ENCODE data around the gene ZMIZ2. TPM values are rescaled to one million over a fixed set of nuclear protein-coding genes. Genes with fewer than 3 reads are reported as not detected.
A peak's percentile ranks its signal among the peaks of the same experiment; 100 is the strongest.

The ZMIZ2 gene
- total RNA-seq, 1 experiment from 2014 or later, result 7.9 TPM

GRCh38 chr7:44757739-44758138, 9.1 kb downstream of the ZMIZ2 start:
- no peak for DNase-seq (ENCODE audit: low read depth)

DNA sequence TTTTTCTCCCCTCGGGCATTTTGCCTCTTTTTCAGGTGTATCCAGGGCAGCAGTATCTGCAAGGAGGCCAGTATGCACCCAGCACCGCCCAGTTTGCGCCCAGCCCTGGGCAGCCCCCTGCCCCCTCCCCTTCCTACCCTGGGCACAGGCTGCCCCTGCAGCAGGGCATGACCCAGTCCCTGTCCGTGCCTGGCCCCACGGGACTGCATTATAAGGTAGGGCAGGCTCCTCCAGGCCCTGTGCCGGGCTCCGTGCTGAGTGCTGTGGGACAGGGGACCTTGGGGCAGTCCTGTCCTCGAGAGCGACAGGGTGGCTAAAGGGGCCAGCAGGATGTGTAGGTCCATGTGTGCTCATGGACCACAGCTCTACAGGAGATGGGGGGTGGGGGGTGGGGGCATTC, 10.6 kb downstream of the ZMIZ2 start:
- DNase-seq (ENCODE audit: low read depth), result no peak

- DNase-seq (ENCODE audit: low read depth), result no peak
Observed at GRCh38 chr7:44760034-44760580, 11.5 kb downstream of the ZMIZ2 start.

GRCh38 chr7:44761207-44762161, 12.8 kb downstream of the ZMIZ2 start:
- DNase-seq (ENCODE audit: low read depth), result no peak

GRCh38 chr7:44762300-44762699, 13.7 kb downstream of the ZMIZ2 start:
- no peak for DNase-seq (ENCODE audit: low read depth)

- DNase-seq (ENCODE audit: low read depth), result no peak
Observed at GRCh38 chr7:44762726-44763522, 14.3 kb downstream of the ZMIZ2 start.

DNA sequence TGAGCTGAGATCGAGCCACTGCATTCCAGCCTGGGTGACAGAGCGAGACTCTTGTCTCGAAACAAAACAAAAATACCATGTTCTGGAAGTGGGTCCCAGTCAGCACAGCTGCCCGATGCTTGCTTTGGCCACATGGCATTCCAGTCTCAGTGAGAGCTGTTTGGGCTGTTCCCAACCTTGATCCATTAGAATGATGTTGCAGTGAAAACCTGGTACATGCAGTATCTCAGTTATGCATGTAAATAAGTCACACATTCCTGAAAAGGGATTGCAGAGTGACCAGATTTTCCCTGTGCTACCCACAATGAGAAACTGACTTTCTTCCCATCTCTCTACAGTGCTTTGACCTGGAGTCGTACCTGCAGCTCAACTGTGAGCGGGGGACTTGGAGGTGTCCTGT, 15.4 kb downstream of the ZMIZ2 start:
- DNase-seq (ENCODE audit: low read depth), result no peak

- no peak for DNase-seq (ENCODE audit: low read depth)
Observed at GRCh38 chr7:44764665-44765578, 16.3 kb downstream of the ZMIZ2 start.

- DNase-seq (ENCODE audit: low read depth), result no peak
Observed at GRCh38 chr7:44765579-44766415, 17.1 kb downstream of the ZMIZ2 start.

GRCh38 chr7:44766416-44766801, 17.8 kb downstream of the ZMIZ2 start:
- DNase-seq (ENCODE audit: low read depth), result no peak

DNA sequence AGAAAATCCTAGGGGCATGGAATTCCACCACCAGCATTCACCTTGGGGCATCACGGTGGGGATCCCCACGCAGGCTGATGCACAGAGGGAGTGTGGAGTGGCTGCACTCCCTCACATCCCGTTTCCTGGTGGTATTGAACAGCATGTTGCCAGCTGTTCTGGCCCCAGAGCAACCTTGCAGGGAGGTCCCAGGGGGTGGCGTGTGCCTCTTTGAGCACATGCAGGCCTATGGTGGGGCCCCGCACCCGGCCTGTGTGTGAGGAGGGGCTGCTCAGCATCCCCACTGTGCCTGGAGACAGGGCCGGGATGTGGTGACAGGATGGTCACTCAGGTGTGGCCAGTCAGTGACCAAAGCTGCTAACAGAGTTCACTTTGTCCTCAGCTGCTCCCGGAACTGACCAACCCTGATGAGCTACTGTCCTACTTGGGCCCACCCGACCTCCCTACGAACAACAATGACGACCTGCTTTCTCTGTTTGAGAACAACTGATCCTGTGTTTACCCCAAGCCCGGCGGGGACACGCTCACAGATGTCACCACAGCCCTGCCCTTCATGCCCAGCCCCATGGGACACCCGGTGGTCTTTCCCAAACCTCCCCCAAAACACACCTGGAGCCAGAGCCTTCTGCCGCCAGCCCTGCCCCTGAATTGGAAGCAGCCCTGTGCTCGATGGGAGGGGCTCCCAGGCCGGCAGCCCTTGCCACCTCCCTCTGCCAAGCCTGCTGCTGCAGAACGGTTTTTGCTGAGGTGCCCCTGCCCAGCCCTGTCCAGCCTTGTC, 18.7 kb downstream of the ZMIZ2 start:
- DNase-seq (ENCODE audit: low read depth), result no peak

- no peak for DNase-seq (ENCODE audit: low read depth)
Observed at GRCh38 chr7:44767912-44768627, 19.4 kb downstream of the ZMIZ2 start.

DNA sequence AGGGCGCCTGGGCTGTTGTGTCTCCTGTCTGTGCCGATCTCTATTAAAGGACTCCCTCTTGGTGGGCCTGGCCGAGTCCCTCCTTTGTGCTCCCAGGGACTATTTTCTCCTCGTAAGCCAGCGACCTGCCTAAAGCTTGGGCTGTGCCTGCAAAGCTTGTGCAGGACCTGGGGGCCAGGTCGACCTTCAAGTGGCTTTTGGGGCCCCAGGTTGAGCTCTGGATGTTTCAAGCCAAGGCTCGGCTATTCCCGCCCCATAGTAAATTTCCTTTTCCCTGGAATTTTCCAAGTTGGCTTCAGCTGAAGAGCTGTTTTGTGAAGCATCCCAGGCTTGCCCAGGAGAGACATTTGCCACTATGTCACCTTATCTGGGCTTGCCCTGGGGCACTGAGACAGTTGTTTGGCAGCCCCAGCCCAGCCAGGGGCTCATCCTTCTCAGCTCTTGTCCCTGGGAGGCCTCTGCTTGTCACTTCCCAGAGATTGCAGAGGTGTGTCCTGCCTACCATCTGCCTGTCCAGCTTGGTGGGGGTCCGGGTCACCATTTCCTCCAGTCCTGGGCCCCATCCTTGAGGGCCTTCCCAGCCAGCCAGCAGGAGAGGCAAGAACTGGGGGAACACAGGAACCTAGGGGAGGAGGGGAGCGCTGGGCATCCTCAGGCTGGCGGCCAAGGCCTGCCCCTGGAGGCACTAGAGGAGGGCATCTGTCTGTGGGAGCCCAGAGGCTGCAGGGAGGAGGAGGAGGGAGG, 20.2 kb downstream of the ZMIZ2 start:
- DNase-seq (ENCODE audit: low read depth), result no peak

DNA sequence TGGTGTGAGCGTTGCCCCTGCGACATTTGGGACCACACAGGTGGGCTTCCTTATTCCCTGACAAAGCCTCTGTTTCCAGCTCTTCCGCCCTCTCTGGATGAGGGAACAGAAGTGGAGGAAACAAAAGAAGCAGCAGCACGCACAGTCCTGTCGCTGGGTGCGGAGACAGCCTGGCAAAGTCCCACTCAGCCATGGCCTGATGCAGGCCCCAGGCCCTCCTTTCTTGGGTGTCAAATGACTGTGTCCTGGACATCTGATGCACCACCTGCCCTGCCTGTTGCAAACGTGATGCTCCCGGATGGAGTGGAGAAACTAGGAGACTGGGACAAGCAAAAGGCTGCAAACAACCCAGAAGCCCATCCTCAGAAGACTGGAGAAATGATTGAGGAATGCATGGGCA, 20.7 kb downstream of the ZMIZ2 start:
- no peak for DNase-seq (ENCODE audit: low read depth)

- DNase-seq (ENCODE audit: low read depth), result peak; percentile 63
Observed at GRCh38 chr7:44769776-44770294, 21.2 kb downstream of the ZMIZ2 start.

- DNase-seq (ENCODE audit: low read depth), result no peak
Observed at GRCh38 chr7:44771358-44771757, 22.7 kb downstream of the ZMIZ2 start.

DNA sequence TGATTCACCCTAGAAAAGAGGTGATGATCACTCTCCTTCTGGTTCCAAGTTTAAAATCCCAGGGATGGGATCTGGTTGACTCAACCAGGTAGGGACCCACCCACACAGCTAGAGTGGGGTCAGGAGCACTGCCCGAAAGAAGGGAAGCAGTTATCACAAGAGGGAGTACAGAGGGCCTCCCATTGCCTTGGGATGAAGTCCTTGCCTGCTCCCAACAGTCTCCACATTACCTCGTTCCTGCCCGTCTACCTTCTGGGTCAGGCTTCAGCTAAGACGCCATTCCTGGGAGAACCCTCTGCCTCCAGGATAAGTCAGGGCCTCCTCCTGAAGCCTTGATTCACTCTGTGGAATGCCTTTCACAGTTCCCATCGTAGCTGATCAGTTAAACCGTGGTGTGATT, 23.8 kb downstream of the ZMIZ2 start:
- DNase-seq (ENCODE audit: low read depth), result no peak

DNA sequence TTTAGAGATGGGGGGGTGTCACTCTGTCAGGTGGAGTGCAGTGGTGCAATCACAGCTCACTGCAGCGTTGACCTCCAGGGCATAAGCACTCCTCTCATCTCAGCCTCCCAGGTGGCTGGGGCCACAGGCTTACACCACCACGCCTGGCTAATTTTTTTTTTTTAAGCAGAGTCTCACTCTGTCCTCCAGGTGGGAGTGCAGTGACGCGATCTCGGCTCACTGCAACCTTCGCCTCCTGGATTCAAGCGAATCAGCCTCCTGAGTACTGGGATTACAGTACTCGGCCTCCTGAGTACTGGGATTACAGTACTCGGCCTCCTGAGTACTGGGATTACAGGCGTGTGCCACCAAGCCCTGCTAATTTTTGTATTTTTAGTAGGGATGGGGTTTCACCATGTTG, 24.2 kb downstream of the ZMIZ2 start:
- no peak for DNase-seq (ENCODE audit: low read depth)

Data from RPMI7951 (cell line).